AG20443 (cell line): ENCODE results near the gene TRPM4.
A peak's percentile ranks its signal among the peaks of the same experiment; 100 is the strongest.
"Not testable (repeated sequence)": the region's sequence is repeated elsewhere in the genome, so short reads cannot be mapped to it uniquely, and the experiment has no call there.

Source experiments
- DNase-seq: peaks from one replicate; pipeline ENCODE4 v3.0.0; 2012; ENCODE audit warnings: low spot score, mixed read lengths

Gene TRPM4

DNA sequence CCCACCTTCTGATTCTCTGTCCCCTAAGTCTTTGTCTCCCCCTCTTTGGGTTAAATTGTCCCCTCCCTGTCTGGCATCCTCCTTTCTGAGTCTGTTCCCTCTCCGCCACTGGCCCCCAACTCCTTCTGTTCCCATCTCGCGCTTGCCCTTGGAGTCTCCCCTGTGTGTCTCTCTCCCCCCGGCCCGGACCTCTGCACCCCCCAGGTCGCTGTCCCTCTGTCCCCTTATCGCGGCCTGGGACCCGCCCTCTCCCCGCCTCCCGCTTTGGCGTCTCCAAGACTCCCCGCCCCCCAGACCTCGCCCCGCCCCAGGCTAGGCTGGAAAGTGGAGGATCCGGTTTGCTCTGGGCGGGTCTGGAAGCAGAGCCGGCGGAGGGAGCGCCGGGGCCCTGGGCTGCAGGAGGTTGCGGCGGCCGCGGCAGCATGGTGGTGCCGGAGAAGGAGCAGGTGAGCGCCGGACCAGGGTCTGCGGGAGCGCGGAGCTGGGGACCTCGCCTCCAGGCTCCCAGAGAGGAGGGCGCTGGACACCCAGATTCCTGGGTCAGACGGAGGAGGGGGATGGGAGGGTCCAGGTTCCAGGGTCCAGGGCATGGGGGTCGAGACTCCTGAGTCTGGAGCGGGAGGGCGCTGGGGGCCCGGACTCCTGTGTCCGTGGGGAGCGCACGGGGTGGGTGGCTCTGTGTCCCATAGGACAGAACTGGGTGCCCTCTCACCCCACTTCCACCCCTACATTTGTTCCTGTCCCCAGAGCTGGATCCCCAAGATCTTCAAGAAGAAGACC is at the start of gene TRPM4:
TRPM4 (plus strand) TSS at position 348 of the 780 bp plus-strand sequence; CDS start at position 423, 75 bp downstream.
- peak; percentile 95 for DNase-seq

- no peak for DNase-seq
These were observed 48.5 kb upstream of the TRPM4 start for GRCh38 chr19:49109051-49109450.

DNA sequence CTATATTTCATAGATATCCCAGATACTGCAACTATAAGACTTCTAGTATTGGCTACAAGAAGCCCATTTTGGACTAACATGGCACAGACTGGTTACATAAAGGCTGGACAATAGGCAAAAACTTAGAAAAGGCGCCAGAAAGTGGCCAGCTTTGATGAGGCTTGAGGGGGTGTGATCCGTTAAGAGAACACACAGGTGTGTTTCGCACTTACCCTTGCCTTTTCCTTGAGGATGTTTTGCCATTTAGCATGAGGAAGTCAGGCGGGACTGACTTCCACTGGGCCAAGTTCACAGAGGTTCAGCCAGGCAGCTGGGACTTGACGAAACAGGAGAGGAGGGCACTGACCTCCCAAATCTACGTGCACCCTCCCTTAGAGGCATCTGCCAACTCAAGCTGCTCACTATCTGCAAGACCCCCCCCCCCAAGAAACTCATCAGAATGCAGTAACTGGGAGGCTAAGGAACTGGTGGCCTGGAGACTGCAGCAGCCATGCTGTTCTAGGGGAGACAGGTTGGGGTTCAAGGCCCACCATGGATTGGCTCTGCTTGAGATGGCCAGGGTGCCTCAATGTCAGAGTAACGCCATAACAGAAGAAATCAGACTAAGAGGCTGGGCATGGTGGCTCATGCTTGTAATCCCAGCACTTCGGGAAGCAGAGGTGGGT is 47.9 kb upstream of the TRPM4 start:
- DNase-seq, result no peak

DNA sequence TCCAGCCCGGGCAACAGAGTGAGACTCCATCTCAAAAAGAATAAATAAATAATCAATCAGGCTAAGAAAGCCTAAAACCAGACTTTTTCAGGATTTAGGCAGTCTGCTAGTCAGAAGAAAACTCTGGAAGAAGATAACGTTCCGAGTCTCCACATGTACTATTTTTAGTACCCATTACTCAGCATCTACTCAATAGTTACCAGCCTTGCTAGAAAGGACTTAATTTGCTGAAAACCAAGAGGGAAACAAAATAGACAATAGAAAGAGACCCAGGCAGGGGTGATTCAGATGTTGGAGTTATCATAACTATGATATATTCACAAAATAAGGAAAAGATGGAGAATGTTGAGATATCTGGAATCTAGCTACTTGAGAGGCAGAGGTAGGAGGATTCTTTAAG is 47.0 kb upstream of the TRPM4 start:
- DNase-seq, result no peak

GRCh38 chr19:49111218-49111998 is 46.2 kb upstream of the TRPM4 start:
- no peak for DNase-seq

- peak; percentile 95 for DNase-seq
These were observed 43.6 kb upstream of the TRPM4 start, which contains the start of gene LIN7B for GRCh38 chr19:49113762-49114629. Gene LIN7B (plus strand): TSS chr19:49114370. CDS start chr19:49114405, 35 bp downstream.

- peak; percentile 64 for DNase-seq
These were observed 42.8 kb upstream of the TRPM4 start for GRCh38 chr19:49114630-49115363.

- no peak for DNase-seq
These were observed 41.0 kb upstream of the TRPM4 start for GRCh38 chr19:49116544-49116943.

GRCh38 chr19:49117677-49118564 is 39.7 kb upstream of the TRPM4 start:
- no peak for DNase-seq

GRCh38 chr19:49118565-49119410 is 38.8 kb upstream of the TRPM4 start, which contains the start of gene C19orf73:
Gene C19orf73 (minus strand): TSS chr19:49119143. CDS start chr19:49119022, 121 bp downstream.
- DNase-seq, result peak; percentile 99

DNA sequence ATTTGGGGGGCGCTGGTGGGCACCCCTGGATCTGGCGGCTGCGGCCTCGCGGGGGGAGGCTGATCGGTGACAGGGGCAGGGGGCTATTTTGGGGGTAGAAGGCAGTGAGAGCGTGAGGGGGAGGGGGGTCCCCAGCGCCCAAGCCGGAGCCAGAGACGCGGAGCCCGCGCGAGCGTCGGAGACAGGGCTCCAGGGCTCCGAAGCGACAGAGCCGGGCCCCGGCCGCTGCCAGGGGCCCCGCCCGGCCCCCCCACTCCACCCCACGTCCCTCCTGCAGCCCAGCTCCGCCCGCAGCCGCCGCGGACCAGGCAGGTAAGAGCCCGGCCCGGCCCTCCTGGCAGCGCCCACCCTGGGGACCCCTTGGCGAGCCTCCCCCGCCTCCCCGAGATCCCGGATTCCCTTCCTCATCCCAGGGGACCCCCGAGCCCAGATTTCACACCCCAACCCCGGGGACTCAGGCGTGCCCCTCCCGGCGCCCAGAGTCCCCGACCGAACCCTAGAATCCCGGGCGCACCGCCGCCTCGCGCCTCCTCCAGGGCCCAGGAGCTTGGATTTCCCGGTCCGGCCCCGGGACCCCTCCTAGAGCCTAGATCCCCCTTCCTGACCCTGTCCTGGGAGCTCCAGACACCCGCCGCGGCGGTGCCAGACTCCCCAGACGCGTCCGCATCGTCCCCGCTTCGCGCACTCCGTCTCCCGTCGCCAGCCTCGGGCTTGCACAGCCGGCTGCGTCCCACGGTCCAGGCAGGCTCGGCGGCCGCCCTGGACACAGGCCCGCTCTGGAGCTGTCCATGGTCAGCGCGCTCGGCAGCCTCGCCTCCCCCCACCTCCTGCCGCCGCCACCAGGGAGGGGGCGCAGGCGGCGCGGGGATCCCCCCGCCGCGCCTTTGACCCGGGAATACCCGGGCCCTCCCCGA is 37.9 kb upstream of the TRPM4 start, which contains the start of gene PPFIA3:
PPFIA3 (plus strand) TSS at position 134 of the 914 bp plus-strand sequence. CDS start 8,330 bp downstream, outside the sequence.
- peak; percentile 82 for DNase-seq

DNA sequence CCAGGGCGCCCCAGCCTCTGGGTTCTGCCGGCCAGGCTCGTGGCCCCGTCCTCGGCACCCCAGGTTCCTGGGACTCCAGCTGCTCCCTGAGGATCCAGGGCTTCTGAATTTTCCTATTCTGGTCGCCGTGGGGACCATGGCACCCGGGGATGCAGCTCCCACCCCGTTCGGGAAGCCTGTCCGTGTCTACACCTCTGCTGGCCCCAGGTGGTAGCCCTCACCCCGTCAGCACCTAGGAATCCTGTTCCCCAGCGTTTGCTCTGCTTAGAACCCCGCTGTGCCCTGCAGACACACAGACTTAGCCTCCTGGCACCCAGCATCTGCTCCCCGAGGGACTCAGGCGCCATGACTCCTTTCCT is 37.3 kb upstream of the TRPM4 start:
- DNase-seq, result no peak

DNA sequence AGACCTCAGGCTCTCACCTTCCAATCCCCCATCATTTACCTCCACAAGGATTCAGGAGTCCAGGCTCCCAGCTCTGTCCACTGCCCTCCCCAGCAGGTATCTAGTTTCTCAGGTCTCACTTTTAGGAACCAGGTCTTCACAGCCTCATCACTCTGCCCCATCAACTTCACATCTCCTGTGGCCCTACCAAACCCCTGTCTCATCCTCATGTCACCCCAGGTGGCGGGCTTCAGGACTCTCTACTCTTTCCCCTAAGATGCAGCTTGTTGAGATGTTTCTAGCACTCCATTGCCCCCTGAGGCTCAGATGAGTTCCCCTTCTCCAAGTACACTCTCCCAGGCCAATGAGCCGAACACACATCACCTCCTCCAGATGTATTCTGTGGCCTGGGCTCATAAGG is 36.7 kb upstream of the TRPM4 start:
- DNase-seq, result no peak

DNA sequence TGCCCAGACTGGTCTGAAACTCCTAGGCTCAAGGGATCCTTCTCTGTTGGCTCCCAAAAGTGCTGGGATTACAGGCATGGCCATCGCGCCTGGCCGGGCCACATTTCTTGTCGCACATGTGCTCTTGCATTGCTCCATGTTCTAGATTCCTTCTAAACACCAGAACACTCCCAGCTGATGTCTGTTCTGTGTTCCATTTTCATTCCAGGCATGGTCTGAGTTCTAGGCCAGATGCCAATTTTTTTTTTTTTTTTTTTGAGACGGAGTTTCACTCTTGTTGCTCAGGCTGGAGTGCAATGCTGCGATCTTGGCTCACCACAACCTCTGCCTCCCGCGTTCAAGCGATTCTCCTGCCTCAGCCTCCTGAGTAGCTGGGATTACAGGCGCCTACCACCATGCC is 35.8 kb upstream of the TRPM4 start:
- not testable (repeated sequence) for DNase-seq

GRCh38 chr19:49123285-49123684 is 34.3 kb upstream of the TRPM4 start:
- not testable (repeated sequence) for DNase-seq

- DNase-seq, result no peak
These were observed 32.4 kb upstream of the TRPM4 start for GRCh38 chr19:49125025-49125731.

DNA sequence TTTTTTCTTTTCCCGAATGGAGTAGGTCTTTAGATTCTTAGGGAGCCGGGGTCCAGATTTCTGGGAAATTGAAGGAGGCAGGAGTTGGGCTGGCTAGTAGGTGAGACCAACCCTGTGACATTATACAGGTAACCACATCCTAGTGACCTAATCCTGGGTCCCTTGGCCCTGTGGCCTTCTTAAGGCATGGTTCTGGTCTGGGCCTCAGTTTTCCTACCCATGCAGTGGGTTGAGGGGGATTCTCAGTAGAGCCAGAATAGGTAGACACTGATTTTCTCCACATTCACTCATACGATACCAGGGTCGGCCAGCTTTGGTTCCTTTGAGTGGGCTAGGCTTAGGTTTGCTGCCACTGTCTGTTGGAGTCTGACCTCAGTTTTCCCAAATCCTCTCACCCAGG is 31.0 kb upstream of the TRPM4 start:
- no peak for DNase-seq
